ENCODE measurements around the gene ERC1.

ERC1 gene

GRCh38 chr12:1122786-1123185 lies 131.8 kb downstream of the ERC1 start:
- Histone ChIP-seq H3K9me3 (ENCODE audit: severe bottlenecking) (no peaks in the 10 kb centered on the region), H3K36me3 (no peaks in the 10 kb centered on the region), H3K27me3 (ENCODE audit: insufficient read depth, low read depth, severe bottlenecking) (no peaks in the 10 kb centered on the region), H3K27ac (no peak overlapping the region), H3K4me3 (ENCODE audit: low read depth, low read length) (no peak overlapping the region)
- DNase-seq, result peak; percentile 57
- TF ChIP-seq CTCF (IDR thresholded peaks at IDR 0.05; ENCODE audit: low read depth, low read length), result no peak

- H3K27ac ChIP-seq, result no peak overlapping the region
- no peak for DNase-seq
- no peak for TF ChIP-seq CTCF (IDR thresholded peaks at IDR 0.05; ENCODE audit: low read depth, low read length)
- H3K9me3 ChIP-seq (ENCODE audit: severe bottlenecking), result no peaks in the 10 kb centered on the region
- H3K36me3 ChIP-seq, result no peaks in the 10 kb centered on the region
- no peak overlapping the region for H3K4me3 ChIP-seq (ENCODE audit: low read depth, low read length)
- no peaks in the 10 kb centered on the region for H3K27me3 ChIP-seq (ENCODE audit: insufficient read depth, low read depth, severe bottlenecking)
Observed at GRCh38 chr12:1126091-1126490, 135.1 kb downstream of the ERC1 start.

DNA sequence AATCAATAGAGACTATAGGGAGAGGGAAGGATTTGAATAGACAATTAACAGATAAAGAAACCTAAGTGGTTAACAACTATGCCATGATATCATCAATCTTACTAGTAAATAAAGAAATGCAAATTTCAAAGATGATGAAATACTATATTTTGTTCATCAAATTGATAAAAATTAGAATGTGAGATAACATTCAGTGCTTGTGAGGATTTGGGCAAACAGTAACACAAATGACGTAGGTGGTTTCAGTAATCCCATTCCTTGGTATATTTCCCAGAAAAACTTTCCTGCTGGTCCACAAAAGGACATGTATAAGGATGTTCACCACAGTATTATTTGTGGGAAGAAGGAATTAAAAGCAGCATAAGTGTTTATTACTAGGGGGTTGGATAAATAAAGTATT lies 136.0 kb downstream of the ERC1 start:
- Histone ChIP-seq H3K27ac (no peak overlapping the region), H3K36me3 (no peaks in the 10 kb centered on the region), H3K9me3 (ENCODE audit: severe bottlenecking) (no peaks in the 10 kb centered on the region), H3K4me3 (ENCODE audit: low read depth, low read length) (no peak overlapping the region), H3K27me3 (ENCODE audit: insufficient read depth, low read depth, severe bottlenecking) (no peaks in the 10 kb centered on the region)
- TF ChIP-seq CTCF (IDR thresholded peaks at IDR 0.05; ENCODE audit: low read depth, low read length), result no peak
- DNase-seq, result no peak

DNA sequence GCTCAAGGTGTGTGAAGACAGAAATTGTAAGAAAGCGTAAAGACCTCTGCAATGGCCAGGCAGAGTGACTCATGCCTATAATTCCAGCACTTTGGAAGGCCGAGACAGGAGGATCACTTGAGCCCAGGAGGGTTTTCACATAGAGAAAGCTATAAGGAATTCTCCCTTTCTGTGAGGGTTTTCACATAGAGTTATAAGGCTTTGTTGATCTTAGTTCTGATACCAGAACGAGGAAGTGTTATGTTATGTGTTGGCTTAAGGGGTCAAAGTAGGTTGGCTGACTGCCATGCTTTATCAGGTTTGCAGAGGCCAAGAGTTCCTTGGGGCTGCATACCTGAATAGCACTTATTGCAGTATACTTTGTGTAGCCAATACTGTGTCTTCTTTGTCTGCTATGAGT lies 139.1 kb downstream of the ERC1 start:
- H3K27ac ChIP-seq, result no peak overlapping the region
- H3K4me3 ChIP-seq (ENCODE audit: low read depth, low read length), result no peak overlapping the region
- no peaks in the 10 kb centered on the region for H3K9me3 ChIP-seq (ENCODE audit: severe bottlenecking)
- DNase-seq, result no peak
- H3K36me3 ChIP-seq, result no peaks in the 10 kb centered on the region
- H3K27me3 ChIP-seq (ENCODE audit: insufficient read depth, low read depth, severe bottlenecking), result no peaks in the 10 kb centered on the region
- no peak for TF ChIP-seq CTCF (IDR thresholded peaks at IDR 0.05; ENCODE audit: low read depth, low read length)

- TF ChIP-seq CTCF (IDR thresholded peaks at IDR 0.05; ENCODE audit: low read depth, low read length), result no peak
- H3K36me3 ChIP-seq, result no peaks in the 10 kb centered on the region
- no peak overlapping the region for H3K4me3 ChIP-seq (ENCODE audit: low read depth, low read length)
- no peak overlapping the region for H3K27ac ChIP-seq
- no peak for DNase-seq
- H3K9me3 ChIP-seq (ENCODE audit: severe bottlenecking), result no peaks in the 10 kb centered on the region
- no peaks in the 10 kb centered on the region for H3K27me3 ChIP-seq (ENCODE audit: insufficient read depth, low read depth, severe bottlenecking)
Observed at GRCh38 chr12:1130571-1130970, 139.5 kb downstream of the ERC1 start.

- Histone ChIP-seq H3K4me3 (ENCODE audit: low read depth, low read length) (no peak overlapping the region), H3K27ac (no peak overlapping the region), H3K36me3 (no peaks in the 10 kb centered on the region; the same call in 1 of the 2 replicates), H3K27me3 (ENCODE audit: insufficient read depth, low read depth, severe bottlenecking) (no peaks in the 10 kb centered on the region), H3K9me3 (ENCODE audit: severe bottlenecking) (no peaks in the 10 kb centered on the region)
- no peak for TF ChIP-seq CTCF (IDR thresholded peaks at IDR 0.05; ENCODE audit: low read depth, low read length)
- DNase-seq, result no peak
Observed at GRCh38 chr12:1131811-1132224, 140.8 kb downstream of the ERC1 start.

All from WERI-Rb-1 (cell line).